PC-3 (cell line): ENCODE results near the gene PLA1A.

Experiments used
- CTCF ChIP-seq: fragments of 300-600 bp; sonication (generic); conservative IDR thresholded peaks from 2 replicates; pipeline ENCODE4 v1.5.1; 2017; ENCODE audit warnings: antibody characterized with exemption, low read depth, mild to moderate bottlenecking, low read length
- EZH2 ChIP-seq: fragments of 300-600 bp; sonication (generic); IDR thresholded peaks from one replicate; pipeline ENCODE4 v1.6.1; 2017; ENCODE audit warnings: antibody characterized with exemption, mild to moderate bottlenecking, low read length; ENCODE audit not compliant: unreplicated experiment
- EZH2phosphoT487 ChIP-seq: fragments of 300-600 bp; sonication (generic); IDR thresholded peaks from 2 replicates; pipeline ENCODE4 v1.6.1; 2018; ENCODE audit warnings: mild to moderate bottlenecking, antibody characterized with exemption, low read length, borderline replicate concordance

DNA sequence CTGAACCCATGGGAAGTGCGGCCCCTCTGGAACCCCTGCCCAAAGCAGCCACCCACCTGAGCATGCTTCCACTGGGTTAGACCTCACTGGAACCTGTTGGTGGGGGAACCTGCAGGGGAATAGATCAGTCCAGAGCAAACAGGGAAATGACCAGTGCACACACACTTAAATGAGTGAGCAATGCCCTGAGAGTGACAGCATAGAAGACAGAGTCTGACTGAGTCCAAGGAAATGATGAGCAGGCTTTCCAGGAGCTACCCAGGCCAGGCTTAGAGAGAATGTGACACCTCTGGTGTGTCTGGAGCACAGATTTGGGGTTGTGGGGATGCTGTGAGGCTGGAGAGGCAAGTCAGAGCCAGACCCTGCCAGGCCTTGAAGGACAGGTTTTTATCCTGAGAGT lies 28.5 kb downstream of the PLA1A start:
- TF ChIP-seq CTCF (no peak), EZH2 (no peak), EZH2phosphoT487 (no peak)
